B cell (primary cell): ENCODE results near the gene RPRD1A. TPM values are rescaled to one million over a fixed set of nuclear protein-coding genes. Genes with fewer than 3 reads are reported as not detected.

Experiments used
- ATAC-seq: fragments of 200-7000 bp; cut with Tn5 transposase; one replicate; pipeline ENCODE4 v1.10.0; 2021; ENCODE audit warnings: low read depth, mild to moderate bottlenecking, moderate number of reproducible peaks, moderate library complexity
- CTCF ChIA-PET: fragments of 350-600 bp; sonication (Branson Sonifier 250); formaldehyde crosslinking; loops from one replicate; lab custom pipeline; 2021; ENCODE audit warnings: antibody characterized with exemption, inconsistent platforms; lab: Charles Lee
- POLR2A ChIA-PET: fragments of 350-600 bp; sonication (Branson Sonifier 250); formaldehyde crosslinking; loops from one replicate; lab custom pipeline; 2021; ENCODE audit warnings: antibody characterized with exemption; lab: Charles Lee
- DNase-seq: peaks from one replicate; pipeline ENCODE4 v3.0.0; 2013
- H2AFZ ChIP-seq: 2 replicates; pipeline ENCODE4 v1.6.1; 2012; ENCODE audit warnings: mild to moderate bottlenecking, low read depth, low read length; ENCODE audit not compliant: insufficient read depth, poor library complexity, severe bottlenecking
- H3K27ac ChIP-seq, 2 donors: 1 replicate in 1 of 2; 2 replicates in 1 of 2; pipeline ENCODE4 v1.5.1; 2012 to 2013; ENCODE audit warnings: low read length in 2 of 2, mild to moderate bottlenecking in 2 of 2, moderate library complexity in 1 of 2
- H3K27me3 ChIP-seq, 4 experiments: fragments of 200-600 bp in 1 of 4; sonication (generic) in 1 of 4; replicated peaks in 1 of 4; 1 replicate in 2 of 4; 2 replicates in 2 of 4; pipeline versions ENCODE4 v1.6.1 to v1.7.0; 2013 to 2016; ENCODE audit warnings: low read length in 3 of 4, mild to moderate bottlenecking in 2 of 4, mixed read lengths in 1 of 4, moderate library complexity in 1 of 4; ENCODE audit not compliant: insufficient read depth in 4 of 4, control insufficient read depth in 3 of 4; ENCODE audit errors: control extremely low read depth in 1 of 4
- H3K36me3 ChIP-seq, 2 experiments: replicated peaks in 1 of 2; 1 replicate in 1 of 2; 2 replicates in 1 of 2; pipeline versions ENCODE4 v1.6.1 to v1.7.1; 2013; ENCODE audit warnings: low read length in 1 of 2; ENCODE audit not compliant: insufficient read depth in 2 of 2, control insufficient read depth in 1 of 2; ENCODE audit errors: control extremely low read depth in 1 of 2, extremely low read depth in 1 of 2
- H3K4me1 ChIP-seq, 2 donors: fragments of 200-600 bp in 1 of 2; sonication (generic) in 1 of 2; 1 replicate in 1 of 2; 2 replicates in 1 of 2; pipeline versions ENCODE4 v1.5.1 to v1.6.1; 2013 to 2017; ENCODE audit warnings: low read length in 2 of 2; ENCODE audit not compliant: control insufficient read depth in 2 of 2, insufficient read depth in 2 of 2
- H3K4me2 ChIP-seq: replicated peaks from 2 replicates; pipeline ENCODE3; 2012; ENCODE audit warnings: mild to moderate bottlenecking, low read depth, low read length; ENCODE audit not compliant: poor library complexity, severe bottlenecking
- H3K4me3 ChIP-seq, 5 experiments: fragments of 200-600 bp in 1 of 5; sonication (generic) in 1 of 5; 1 replicate in 3 of 5; 2 replicates in 2 of 5; pipeline versions ENCODE4 v1.5.1 to v1.7.0; 2011 to 2016; ENCODE audit warnings: low read length in 4 of 5, mild to moderate bottlenecking in 4 of 5, low read depth in 2 of 5, control low read depth in 1 of 5, moderate library complexity in 1 of 5; ENCODE audit not compliant: insufficient read depth in 1 of 5; ENCODE audit errors: control extremely low read depth in 1 of 5, extremely low read depth in 1 of 5
- H3K79me2 ChIP-seq: fragments of 200-600 bp; sonication (generic); one replicate; pipeline ENCODE4 v1.6.0; 2016; ENCODE audit warnings: low read length; ENCODE audit not compliant: control insufficient read depth, insufficient read depth
- H3K9ac ChIP-seq: fragments of 200-600 bp; sonication (generic); 2 replicates; pipeline ENCODE4 v1.6.1; 2017; ENCODE audit warnings: mild to moderate bottlenecking, low read length, moderate library complexity
- H3K9me3 ChIP-seq, 3 donors: one replicate each; pipeline versions ENCODE4 v1.6.1 to v1.7.1; 2013; ENCODE audit warnings: low read length in 2 of 3; ENCODE audit not compliant: control insufficient read depth in 2 of 3, insufficient read depth in 1 of 3; ENCODE audit errors: control extremely low read depth in 1 of 3
- H4K20me1 ChIP-seq: 2 replicates; pipeline ENCODE4 v1.6.0; 2012; ENCODE audit warnings: mild to moderate bottlenecking, low read length; ENCODE audit not compliant: insufficient read depth, control insufficient read depth, poor library complexity, severe bottlenecking
- H3K27ac Mint-ChIP-seq: one replicate; pipeline ENCODE4 v1.8.0; 2021; ENCODE audit warnings: mixed read lengths
- H3K27me3 Mint-ChIP-seq: one replicate; pipeline ENCODE4 v1.8.0; 2021; ENCODE audit warnings: mixed read lengths
- H3K4me1 Mint-ChIP-seq: one replicate; pipeline ENCODE4 v1.8.0; 2021; ENCODE audit warnings: mixed read lengths
- H3K4me3 Mint-ChIP-seq: one replicate; pipeline ENCODE4 v1.8.0; 2021; ENCODE audit warnings: mixed read lengths
- H3K9me3 Mint-ChIP-seq: one replicate; pipeline ENCODE4 v1.8.0; 2022; ENCODE audit warnings: mixed read lengths; ENCODE audit not compliant: insufficient read depth
- EZH2 ChIP-seq: IDR thresholded peaks from 2 replicates; pipeline ENCODE4 v1.6.1; 2012; ENCODE audit warnings: borderline replicate concordance, low read depth, mild to moderate bottlenecking, moderate library complexity, low read length; ENCODE audit not compliant: insufficient read depth, poor library complexity, severe bottlenecking
- WGBS: methylation state at CpG from one replicate; pipeline ENCODE4 v1.1.5; 2013; ENCODE audit warnings: missing lambda C conversion rate; ENCODE audit not compliant: insufficient coverage; 5-methylcytosine and 5-hydroxymethylcytosine counted together
- intact Hi-C: fragments of 100-400 bp; cut with micrococcal nuclease; formaldehyde crosslinking; loops from one replicate; pipeline ENCODE4 v1.10.0; 2022
- polyA plus RNA-seq: library from polyadenylated mRNA; depleted of rRNA; stranded (reverse); fragments of >200 nt; gene quantifications from 2 replicates; pipeline ENCODE4 v1.2.3, GENCODE V29; 2012
- total RNA-seq, 2 donors: library from RNA; stranded (reverse); fragments of 120-200 nt in 1 of 2; gene quantifications; 1 replicate in 1 of 2; 2 replicates in 1 of 2; pipeline versions ENCODE4 v1.2.3 to v1.2.4, GENCODE V29; 2013 to 2022
- TF ChIP-seq, protein P1 (sequence below): fragments of 200-600 bp; IDR thresholded peaks from one replicate; pipeline ENCODE4 v1.8.0; 2022; ENCODE audit warnings: antibody characterized with exemption, mild to moderate bottlenecking

RPRD1A gene
- total and polyA plus RNA-seq, 2 donors (not counting 1 experiment from before 2014, with no cell fraction given) = 27.6 to 62.6 TPM

DNA sequence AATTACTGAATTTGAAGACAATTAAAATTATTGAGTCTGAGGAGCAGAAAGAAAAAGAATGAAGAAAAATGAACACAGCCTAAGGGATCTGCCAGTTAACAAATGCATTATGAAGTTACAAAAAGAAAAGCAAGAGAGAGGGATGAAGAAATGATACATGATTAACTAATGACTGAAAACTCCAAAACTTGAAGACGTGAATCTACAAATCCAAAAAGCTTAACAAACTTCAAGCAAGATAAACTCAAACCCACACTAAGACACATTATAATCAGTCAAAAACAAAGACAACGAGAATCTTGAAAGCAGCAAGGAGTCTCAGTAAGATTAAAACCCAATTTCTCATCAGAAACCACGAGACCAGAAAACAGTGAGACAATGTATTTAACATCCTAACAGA is 15.6 kb downstream of the RPRD1A start:
- Histone ChIP-seq H3K36me3 (no peaks in the 10 kb centered on the region), H3K79me2 (peaks cover 99% of the 10 kb centered on the region), H3K9ac (no peak overlapping the region), H3K4me2 (no peak overlapping the region), H3K9me3 (peaks cover 0 to 16% (median 6%) of the 10 kb centered on the region in 3 donors), H3K27ac (no peak overlapping the region), H3K27me3 (no peaks in the 10 kb centered on the region), H4K20me1 (peaks cover 35% of the 10 kb centered on the region), H3K4me1 (peaks cover 2 to 10% of the 10 kb centered on the region in 2 donors), H3K4me3 (no peak overlapping the region), H2AFZ (no peak overlapping the region)
- no peak for ATAC-seq
- Mint-ChIP-seq H3K27me3 (no peaks in the 10 kb centered on the region), H3K27ac (no peak overlapping the region), H3K4me3 (no peak overlapping the region), H3K9me3 (peaks cover 2% of the 10 kb centered on the region), H3K4me1 (peaks cover 56% of the 10 kb centered on the region)
- DNase-seq = no peak
- POLR2A ChIA-PET = no interaction called here
- TF ChIP-seq, protein P1, sequence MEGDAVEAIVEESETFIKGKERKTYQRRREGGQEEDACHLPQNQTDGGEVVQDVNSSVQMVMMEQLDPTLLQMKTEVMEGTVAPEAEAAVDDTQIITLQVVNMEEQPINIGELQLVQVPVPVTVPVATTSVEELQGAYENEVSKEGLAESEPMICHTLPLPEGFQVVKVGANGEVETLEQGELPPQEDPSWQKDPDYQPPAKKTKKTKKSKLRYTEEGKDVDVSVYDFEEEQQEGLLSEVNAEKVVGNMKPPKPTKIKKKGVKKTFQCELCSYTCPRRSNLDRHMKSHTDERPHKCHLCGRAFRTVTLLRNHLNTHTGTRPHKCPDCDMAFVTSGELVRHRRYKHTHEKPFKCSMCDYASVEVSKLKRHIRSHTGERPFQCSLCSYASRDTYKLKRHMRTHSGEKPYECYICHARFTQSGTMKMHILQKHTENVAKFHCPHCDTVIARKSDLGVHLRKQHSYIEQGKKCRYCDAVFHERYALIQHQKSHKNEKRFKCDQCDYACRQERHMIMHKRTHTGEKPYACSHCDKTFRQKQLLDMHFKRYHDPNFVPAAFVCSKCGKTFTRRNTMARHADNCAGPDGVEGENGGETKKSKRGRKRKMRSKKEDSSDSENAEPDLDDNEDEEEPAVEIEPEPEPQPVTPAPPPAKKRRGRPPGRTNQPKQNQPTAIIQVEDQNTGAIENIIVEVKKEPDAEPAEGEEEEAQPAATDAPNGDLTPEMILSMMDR = no peak
- no peak for TF ChIP-seq EZH2
- CTCF ChIA-PET = no interaction called here
- intact Hi-C loops = no loop called here
- WGBS = no CpG with 5 or more reads among the region's 3 CpGs

DNA sequence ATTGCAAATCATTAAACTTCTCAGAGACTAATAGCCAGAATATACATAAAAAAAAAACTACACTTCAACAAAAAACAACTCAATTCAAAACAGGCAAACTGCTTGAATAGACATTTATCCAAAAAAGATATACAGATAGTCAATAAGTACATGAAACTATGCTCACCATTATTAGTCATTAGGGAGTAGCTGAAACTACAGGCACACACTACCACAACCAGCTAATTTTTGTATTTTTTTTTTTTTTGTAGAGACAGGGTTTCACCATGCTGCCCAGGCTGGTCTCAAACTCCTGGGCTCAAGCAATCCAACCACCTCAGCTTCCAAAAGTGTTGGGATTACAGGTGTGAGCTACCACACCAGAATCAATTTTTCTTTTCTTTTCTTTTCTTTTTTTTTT is 16.9 kb downstream of the RPRD1A start:
- Mint-ChIP-seq H3K4me3 (no peak overlapping the region), H3K27ac (no peak overlapping the region), H3K27me3 (no peaks in the 10 kb centered on the region), H3K9me3 (peaks cover 2% of the 10 kb centered on the region), H3K4me1 (peaks cover 61% of the 10 kb centered on the region)
- Histone ChIP-seq H3K9me3 (peaks cover 0 to 20% (median 6%) of the 10 kb centered on the region in 3 donors), H3K4me1 (peaks cover 7 to 15% of the 10 kb centered on the region in 2 donors), H4K20me1 (peaks cover 45% of the 10 kb centered on the region), H3K9ac (no peak overlapping the region), H3K79me2 (peaks cover 100% of the 10 kb centered on the region), H3K36me3 (no peaks in the 10 kb centered on the region), H3K27me3 (no peaks in the 10 kb centered on the region), H2AFZ (no peak overlapping the region), H3K27ac (no peak overlapping the region), H3K4me3 (no peak overlapping the region), H3K4me2 (no peak overlapping the region)
- no peak for DNase-seq
- intact Hi-C loops = no loop called here
- no peak for ATAC-seq
- TF ChIP-seq, protein P1 = no peak
- TF ChIP-seq EZH2 = no peak
- ChIA-PET CTCF (no interaction called here), POLR2A (no interaction called here)
